GM10266 (cell line): ENCODE data around the gene TOR1A.

Experiments
- DNase-seq: peaks from one replicate; pipeline ENCODE4 v3.0.0; 2012; ENCODE audit errors: extremely low spot score
- CTCF ChIP-seq: IDR thresholded peaks from 2 replicates; pipeline ENCODE4 v1.5.1; 2012; ENCODE audit warnings: mild to moderate bottlenecking, low read depth; ENCODE audit not compliant: control insufficient read depth, insufficient read depth; ENCODE audit errors: missing control alignments

TOR1A gene

GRCh38 chr9:129810788-129811187 is 13.1 kb downstream of the TOR1A start:
- TF ChIP-seq CTCF, result no peak
- no peak for DNase-seq

GRCh38 chr9:129810116-129810515 is 13.8 kb downstream of the TOR1A start:
- TF ChIP-seq CTCF, result no peak
- no peak for DNase-seq

GRCh38 chr9:129809346-129809745 is 14.6 kb downstream of the TOR1A start:
- no peak for TF ChIP-seq CTCF
- no peak for DNase-seq

- no peak for TF ChIP-seq CTCF
- no peak for DNase-seq
Measured at GRCh38 chr9:129806061-129806460, 17.9 kb downstream of the TOR1A start.

- TF ChIP-seq CTCF, result no peak
- DNase-seq, result no peak
Measured at GRCh38 chr9:129803676-129804060, 20.3 kb downstream of the TOR1A start.

- TF ChIP-seq CTCF, result no peak
Measured at GRCh38 chr9:129802833-129803675, 20.9 kb downstream of the TOR1A start, which contains the start of gene TOR1B. TOR1B (plus strand) TSS chr9:129803184; CDS start chr9:129803213, 29 bp downstream.

GRCh38 chr9:129801504-129801903 is 22.4 kb downstream of the TOR1A start:
- no peak for TF ChIP-seq CTCF
- no peak for DNase-seq

More at GRCh38 chr9:129802833-129803675, 20.9 kb downstream of the TOR1A start, which contains the start of gene TOR1B:
- peak; percentile 94 for DNase-seq
